T-cell (primary cell): ENCODE results near the gene PPM1A. TPM values are rescaled to one million over a fixed set of nuclear protein-coding genes. Genes with fewer than 3 reads are reported as not detected.
"Not testable (repeated sequence)": the region's sequence is repeated elsewhere in the genome, so short reads cannot be mapped to it uniquely, and the experiment has no call there.

Experiments used
- ATAC-seq, 4 experiments: fragments of 200-7000 bp in 3 of 4; fragments of 150-1000 bp in 1 of 4; cut with Tn5 transposase; replicated peaks in 1 of 4; 1 replicate in 3 of 4; 2 replicates in 1 of 4; pipeline ENCODE4 v1.10.0; 2021; ENCODE audit warnings: moderate library complexity in 3 of 4, mild to moderate bottlenecking in 2 of 4, moderate number of reproducible peaks in 1 of 4
- CTCF ChIA-PET, 2 donors: fragments of 300-600 bp; sonication (Branson Sonifier 250); formaldehyde crosslinking; loops; one replicate each; lab custom pipeline; 2022; ENCODE audit warnings: antibody characterized with exemption in 2 of 2; lab: Charles Lee
- POLR2A ChIA-PET, 2 donors: fragments of 300-600 bp; sonication (Branson Sonifier 250); formaldehyde crosslinking; loops; one replicate each; lab custom pipeline; 2022; ENCODE audit warnings: antibody characterized with exemption in 2 of 2; lab: Charles Lee
- DNase-seq, 35 experiments: peaks; one replicate each; pipeline versions ENCODE4 v3.0.0 to v3.0.0-alpha.2; 2013 to 2023
- H3K27ac ChIP-seq: one replicate; pipeline ENCODE4 v1.5.1; 2013; ENCODE audit warnings: low read length
- H3K27me3 ChIP-seq, 2 experiments: replicated peaks in 1 of 2; 1 replicate in 1 of 2; 2 replicates in 1 of 2; pipeline versions ENCODE4 v1.6.1 to v1.7.0; 2013; ENCODE audit warnings: low read length in 1 of 2, mixed read lengths in 1 of 2; ENCODE audit not compliant: control insufficient read depth in 2 of 2, insufficient read depth in 2 of 2; ENCODE audit errors: extremely low read depth in 1 of 2
- H3K36me3 ChIP-seq, 2 donors: 1 replicate in 1 of 2; 2 replicates in 1 of 2; pipeline versions ENCODE4 v1.6.1 to v1.7.0; 2013; ENCODE audit warnings: low read length in 1 of 2; ENCODE audit not compliant: control insufficient read depth in 2 of 2, insufficient read depth in 1 of 2; ENCODE audit errors: extremely low read depth in 1 of 2
- H3K4me1 ChIP-seq, 2 experiments: 1 replicate in 1 of 2; 2 replicates in 1 of 2; pipeline versions ENCODE4 v1.6.1 to v1.7.0; 2013; ENCODE audit warnings: low read length in 2 of 2, mixed read lengths in 1 of 2; ENCODE audit not compliant: insufficient read depth in 2 of 2, control insufficient read depth in 1 of 2; ENCODE audit errors: extremely low read depth in 1 of 2
- H3K4me3 ChIP-seq, 2 donors: 1 replicate in 1 of 2; 2 replicates in 1 of 2; pipeline versions ENCODE4 v1.5.1 to v1.7.0; 2013; ENCODE audit warnings: mild to moderate bottlenecking in 2 of 2, low read length in 1 of 2, moderate library complexity in 1 of 2; ENCODE audit not compliant: control insufficient read depth in 1 of 2; ENCODE audit errors: extremely low read depth in 1 of 2
- H3K9me3 ChIP-seq: 2 replicates; pipeline ENCODE4 v1.7.0; 2013
- H3K27ac Mint-ChIP-seq, 2 donors: one replicate each; pipeline ENCODE4 v1.8.0; 2020 to 2021; ENCODE audit warnings: mild to moderate bottlenecking in 2 of 2, mixed read lengths in 2 of 2
- H3K27me3 Mint-ChIP-seq, 2 donors: one replicate each; pipeline ENCODE4 v1.8.0; 2021 to 2022; ENCODE audit warnings: mixed read lengths in 2 of 2
- H3K36me3 Mint-ChIP-seq: one replicate; pipeline ENCODE4 v1.8.0; 2021; ENCODE audit warnings: mixed read lengths
- H3K4me1 Mint-ChIP-seq, 3 donors: one replicate each; pipeline ENCODE4 v1.8.0; 2020 to 2022; ENCODE audit warnings: mixed read lengths in 3 of 3, mild to moderate bottlenecking in 1 of 3
- H3K4me3 Mint-ChIP-seq, 3 donors: one replicate each; pipeline ENCODE4 v1.8.0; 2020 to 2022; ENCODE audit warnings: mild to moderate bottlenecking in 3 of 3, mixed read lengths in 3 of 3, moderate library complexity in 3 of 3
- H3K9me3 Mint-ChIP-seq, 3 donors: one replicate each; pipeline ENCODE4 v1.8.0; 2020 to 2022; ENCODE audit warnings: mixed read lengths in 3 of 3
- WGBS: methylation state at CpG from one replicate; pipeline ENCODE4 v1.1.5; 2013; ENCODE audit warnings: missing lambda C conversion rate; ENCODE audit not compliant: insufficient coverage; 5-methylcytosine and 5-hydroxymethylcytosine counted together
- total RNA-seq, 35 experiments: library from RNA in 6 of 35; stranded (reverse) in 6 of 35; fragments of 120-200 nt in 1 of 35; gene quantifications; one replicate each; pipeline versions ENCODE4 v1.2.1 to v1.2.4 and lab custom pipeline; 2013 to 2026

Gene PPM1A
- total RNA-seq, 5 donors from 2014 or later (not counting 1 experiment from before 2014, with no cell fraction given) = 42.8 to 71.6 (median 46.1) TPM

DNA sequence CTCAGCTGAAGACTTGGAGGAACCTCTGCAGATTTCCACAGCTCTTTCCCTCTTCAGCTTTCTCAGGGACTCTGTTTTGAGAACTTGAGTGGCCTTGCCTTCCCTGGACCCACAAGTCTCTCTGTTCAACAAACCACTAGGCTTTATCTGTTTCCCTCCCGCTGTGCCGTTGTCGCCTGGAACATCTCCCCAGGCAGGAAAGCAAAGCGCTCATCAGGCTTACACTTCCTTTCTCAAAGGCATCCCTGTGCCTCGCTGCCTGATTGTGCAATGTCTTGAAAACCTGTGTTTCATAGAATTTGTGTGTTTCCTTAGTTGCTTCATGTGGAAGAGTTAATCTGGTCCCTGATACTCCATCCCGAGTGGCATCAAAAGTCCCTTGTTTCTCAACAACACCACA lies 64.1 kb downstream of the PPM1A start:
- Mint-ChIP-seq H3K4me1 (no peaks in the 10 kb centered on the region), H3K9me3 (no peaks in the 10 kb centered on the region), H3K36me3 (no peaks in the 10 kb centered on the region), H3K27me3 (peaks cover 13 to 24% of the 10 kb centered on the region in 2 donors), H3K27ac (no peak overlapping the region), H3K4me3 (no peak overlapping the region)
- ChIA-PET CTCF (interaction anchor here in 1 of 2 donors (0.6 kb wide), 1 partner anchor 12 kb away, joined by 3 read pairs; no protein-coding TSS in a partner anchor), POLR2A (no interaction called here)
- ATAC-seq = no peak
- H3K4me3 ChIP-seq = no peak overlapping the region
- no peaks in the 10 kb centered on the region for H3K36me3 ChIP-seq
- H3K27me3 ChIP-seq = peaks cover 0 to 7% of the 10 kb centered on the region in 2 experiments
- H3K4me1 ChIP-seq = no peaks in the 10 kb centered on the region
- no peaks in the 10 kb centered on the region for H3K9me3 ChIP-seq
- no peak overlapping the region for H3K27ac ChIP-seq
- no CpG with 5 or more reads among the region's 6 CpGs for WGBS
- no peak for DNase-seq

DNA sequence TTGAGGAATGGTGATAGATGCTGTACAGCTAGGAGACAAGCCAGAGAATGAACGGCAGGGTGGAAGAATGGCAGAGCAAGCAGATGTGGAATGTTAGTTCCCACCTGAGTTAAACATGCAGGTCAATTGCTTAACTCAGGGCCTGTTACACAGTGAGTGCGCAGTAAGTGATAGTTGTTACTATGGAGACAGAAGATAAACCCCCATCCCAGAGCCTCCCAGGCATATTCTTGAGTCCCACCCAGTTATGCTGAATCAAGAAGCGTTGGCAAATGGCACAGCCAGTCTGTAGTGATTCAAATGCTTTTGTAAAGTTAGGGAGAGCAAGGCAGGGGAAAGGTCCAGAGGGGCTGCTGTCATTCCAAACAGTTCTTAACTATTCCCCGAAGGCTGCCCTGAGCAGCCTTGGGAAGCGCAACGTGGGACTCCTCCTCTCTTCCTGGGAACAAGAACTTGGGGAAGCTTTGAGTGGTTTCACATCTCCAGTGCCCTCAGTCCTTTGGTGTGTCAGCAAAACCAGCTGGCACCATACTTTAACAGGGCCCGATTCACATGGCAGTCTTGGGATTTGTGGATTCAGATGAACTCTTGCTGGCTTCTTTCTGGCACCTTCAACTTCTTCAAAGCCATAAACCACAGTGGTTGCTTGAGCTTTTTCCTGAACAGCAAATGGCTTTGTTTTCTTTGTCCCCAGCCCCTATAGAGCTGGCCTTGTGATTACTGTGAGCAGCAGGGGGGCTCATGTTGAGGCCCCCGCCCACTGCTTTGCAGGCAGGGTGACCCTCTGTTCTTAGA lies 66.4 kb downstream of the PPM1A start:
- no peaks in the 10 kb centered on the region for H3K36me3 Mint-ChIP-seq
- CTCF ChIA-PET = no interaction called here
- Histone ChIP-seq H3K4me3 (no peak overlapping the region), H3K36me3 (no peaks in the 10 kb centered on the region), H3K9me3 (no peaks in the 10 kb centered on the region), H3K27ac (no peak overlapping the region), H3K27me3 (peaks cover 0 to 13% of the 10 kb centered on the region in 2 experiments), H3K4me1 (no peaks in the 10 kb centered on the region)
- H3K27me3 Mint-ChIP-seq = peaks cover 13 to 27% of the 10 kb centered on the region in 2 donors
- POLR2A ChIA-PET = no interaction called here
- no peak overlapping the region for H3K27ac Mint-ChIP-seq
- ATAC-seq = no peak
- DNase-seq = no peak
- H3K9me3 Mint-ChIP-seq = no peaks in the 10 kb centered on the region
- no peak overlapping the region for H3K4me3 Mint-ChIP-seq
- 96% methylated on average over 3 of the region's 8 CpGs for WGBS
- no peaks in the 10 kb centered on the region for H3K4me1 Mint-ChIP-seq

DNA sequence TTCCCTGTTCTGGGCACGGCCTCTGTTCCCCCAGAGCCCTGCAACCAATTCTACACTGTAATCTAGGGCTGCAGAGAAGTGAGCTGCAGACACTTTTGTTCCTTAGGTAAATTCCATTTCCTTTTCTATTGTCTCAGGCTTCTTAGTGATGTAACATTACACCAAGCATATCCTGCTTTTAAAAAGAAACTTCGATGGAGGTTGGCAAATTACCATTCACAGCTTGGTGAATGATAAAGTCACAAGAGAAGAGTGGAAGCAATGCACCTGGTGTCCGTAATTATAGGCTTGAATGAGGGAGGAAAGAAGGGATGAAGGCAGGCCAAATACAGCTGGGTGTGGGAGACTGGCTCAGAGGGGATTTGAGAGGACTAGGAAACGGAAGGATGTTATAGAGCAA lies 68.6 kb downstream of the PPM1A start:
- DNase-seq (no peak), ATAC-seq (no peak)
- H3K4me1 ChIP-seq = no peaks in the 10 kb centered on the region
- H3K4me1 Mint-ChIP-seq = no peaks in the 10 kb centered on the region
- no peak overlapping the region for H3K4me3 ChIP-seq
- H3K36me3 Mint-ChIP-seq = no peaks in the 10 kb centered on the region
- peaks cover 13 to 22% of the 10 kb centered on the region in 2 donors for H3K27me3 Mint-ChIP-seq
- ChIA-PET POLR2A (no interaction called here), CTCF (interaction anchor here in 1 of 2 donors (0.8 kb wide), 1 partner anchor 14 kb away, joined by 3 read pairs; no protein-coding TSS in a partner anchor)
- no peak overlapping the region for H3K4me3 Mint-ChIP-seq
- H3K9me3 ChIP-seq = no peaks in the 10 kb centered on the region
- no peaks in the 10 kb centered on the region for H3K36me3 ChIP-seq
- no peak overlapping the region for H3K27ac Mint-ChIP-seq
- peaks cover 0 to 13% of the 10 kb centered on the region in 2 experiments for H3K27me3 ChIP-seq
- no peaks in the 10 kb centered on the region for H3K9me3 Mint-ChIP-seq
- WGBS = 89% methylated on average over 1 of the region's 4 CpGs
- no peak overlapping the region for H3K27ac ChIP-seq

DNA sequence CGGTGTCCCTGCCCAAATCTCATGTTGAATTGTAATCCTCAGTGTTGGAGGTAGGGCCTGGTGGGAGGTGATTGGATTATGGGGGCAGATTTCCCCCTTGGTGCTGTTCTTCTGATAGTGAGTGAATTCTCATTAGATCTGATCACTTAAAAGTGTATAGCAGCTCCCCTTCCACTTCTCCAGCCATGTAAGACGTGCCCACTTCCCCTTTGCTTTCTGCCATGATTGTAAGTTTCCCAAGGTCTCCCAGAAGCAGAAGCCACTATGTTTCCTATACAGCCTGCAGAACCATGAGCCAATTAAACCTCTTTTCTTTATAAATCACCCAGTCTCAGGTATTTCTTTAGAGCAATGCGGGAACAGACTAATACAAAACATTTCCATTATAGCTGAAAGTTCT lies 71.8 kb downstream of the PPM1A start:
- DNase-seq, H3K27ac Mint-ChIP-seq, H3K4me1 Mint-ChIP-seq, H3K27ac ChIP-seq, H3K9me3 ChIP-seq, POLR2A ChIA-PET, H3K4me3 ChIP-seq, H3K4me3 Mint-ChIP-seq, ATAC-seq, H3K9me3 Mint-ChIP-seq, H3K36me3 ChIP-seq, H3K36me3 Mint-ChIP-seq, H3K4me1 ChIP-seq: not testable (repeated sequence)
- 65% methylated on average over 2 of the region's 3 CpGs for WGBS
- CTCF ChIA-PET = interaction anchor here in 1 of 2 donors (1.9 kb wide), 1 partner anchor 10 kb away, joined by 6 read pairs; no protein-coding TSS in a partner anchor
- peaks cover 4 to 12% of the 10 kb centered on the region in 2 donors for H3K27me3 Mint-ChIP-seq
- H3K27me3 ChIP-seq = peaks cover 0 to 21% of the 10 kb centered on the region in 2 experiments

DNA sequence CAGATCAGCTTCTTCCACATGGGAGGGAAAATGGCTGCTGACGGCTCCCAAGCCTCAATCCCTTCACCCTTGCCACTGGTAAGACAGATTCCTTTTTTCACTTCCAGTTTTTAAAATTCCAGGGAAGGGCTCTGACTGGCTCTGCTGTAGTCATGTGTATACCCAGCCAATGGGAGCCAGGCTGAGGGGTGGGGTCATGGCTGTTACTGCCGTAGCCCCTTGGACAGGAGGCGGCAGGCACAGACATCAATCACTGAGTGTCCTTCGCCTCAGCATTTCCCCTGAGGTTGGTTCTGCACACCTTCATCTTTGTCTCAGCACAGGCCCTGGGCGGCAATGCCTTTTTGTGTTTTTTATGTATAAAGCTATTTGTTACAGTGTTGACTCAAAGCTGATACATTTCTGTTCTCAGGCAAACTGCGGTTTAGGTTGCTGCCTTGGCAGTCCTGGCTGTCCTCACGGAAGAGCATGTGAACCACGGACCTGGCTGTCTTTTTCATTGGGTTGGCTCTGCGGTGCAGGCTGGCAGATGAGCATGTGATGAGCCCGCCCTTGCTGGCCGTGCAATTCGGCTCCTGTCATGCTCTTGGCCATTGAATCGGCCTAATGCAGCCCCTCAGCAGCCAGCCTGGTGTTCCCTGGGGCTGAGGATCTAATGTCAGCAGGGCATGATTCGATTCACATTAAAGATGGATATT lies 74.3 kb downstream of the PPM1A start:
- Histone ChIP-seq H3K9me3 (no peaks in the 10 kb centered on the region), H3K36me3 (no peaks in the 10 kb centered on the region), H3K27me3 (peaks cover 0 to 21% of the 10 kb centered on the region in 2 experiments), H3K27ac (no peak overlapping the region), H3K4me3 (no peak overlapping the region), H3K4me1 (peaks cover 0 to 9% of the 10 kb centered on the region in 2 experiments)
- ChIA-PET POLR2A (no interaction called here), CTCF (no interaction called here)
- Mint-ChIP-seq H3K36me3 (no peaks in the 10 kb centered on the region), H3K4me3 (no peak overlapping the region), H3K4me1 (peaks cover 8 to 10% (median 10%) of the 10 kb centered on the region in 3 donors), H3K27ac (no peak overlapping the region), H3K27me3 (peaks cover 0 to 12% of the 10 kb centered on the region in 2 donors), H3K9me3 (no peaks in the 10 kb centered on the region)
- ATAC-seq (no peak), DNase-seq (no peak)
- 84% methylated on average over 13 of the region's 14 CpGs for WGBS

DNA sequence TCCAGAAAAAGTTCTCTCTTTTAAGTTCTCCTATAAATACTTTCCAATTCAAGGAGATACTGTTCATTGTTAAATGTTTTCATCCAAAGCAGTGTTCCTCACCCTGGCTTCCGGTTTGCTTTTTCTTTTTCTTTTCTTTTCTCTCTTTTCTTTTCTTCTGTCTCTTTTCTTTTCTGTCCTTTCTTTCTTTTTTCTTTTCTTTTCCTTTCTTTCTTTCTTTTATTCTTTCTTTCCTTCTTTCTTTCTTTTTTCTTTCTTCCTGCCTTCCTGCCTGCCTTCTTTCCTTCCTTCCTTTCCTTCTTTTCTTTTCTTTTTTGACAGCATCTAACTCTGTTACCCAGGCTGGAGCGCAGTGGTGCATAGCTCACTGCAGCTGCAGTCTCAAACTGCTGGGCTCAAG lies 75.8 kb downstream of the PPM1A start:
- ChIA-PET POLR2A (no interaction called here), CTCF (interaction anchor here (0.6 to 0.7 kb wide), 3 partner anchors 32 to 76 kb away, joined by 3 to 4 read pairs (median 3); no protein-coding TSS in a partner anchor)
- H3K27me3 ChIP-seq = peaks cover 0 to 25% of the 10 kb centered on the region in 2 experiments
- H3K36me3 ChIP-seq = no peaks in the 10 kb centered on the region
- Mint-ChIP-seq H3K4me1 (peaks cover 8 to 12% (median 12%) of the 10 kb centered on the region in 3 donors), H3K36me3 (no peaks in the 10 kb centered on the region), H3K27me3 (peaks cover 3 to 15% of the 10 kb centered on the region in 2 donors), H3K4me3 (no peak overlapping the region), H3K9me3 (no peaks in the 10 kb centered on the region), H3K27ac (no peak overlapping the region)
- 92% methylated on average over 2 of the region's 2 CpGs for WGBS
- peaks cover 0 to 9% of the 10 kb centered on the region in 2 experiments for H3K4me1 ChIP-seq
- no peaks in the 10 kb centered on the region for H3K9me3 ChIP-seq
- DNase-seq (no peak), ATAC-seq (no peak)
- H3K27ac ChIP-seq = no peak overlapping the region
- no peak overlapping the region for H3K4me3 ChIP-seq
